H1 (cell line): ENCODE results near the gene CACNG6. TPM values are rescaled to one million over a fixed set of nuclear protein-coding genes. Genes with fewer than 3 reads are reported as not detected.

Experiments used
- ASH2L ChIP-seq: fragments of 200-600, 300-600 bp; sonication (generic); IDR thresholded peaks from one replicate; pipeline ENCODE4 v1.7.1; 2017; ENCODE audit warnings: low read length
- ATF2 ChIP-seq: IDR thresholded peaks from 2 replicates; pipeline ENCODE4 v1.6.1; 2012; ENCODE audit warnings: low read length, inconsistent platforms
- ATF3 ChIP-seq: IDR thresholded peaks from 2 replicates; pipeline ENCODE4 v1.6.1; 2011; ENCODE audit warnings: low read depth, mild to moderate bottlenecking, low read length; ENCODE audit not compliant: insufficient read depth
- CHD7 ChIP-seq: fragments of 300-600 bp; sonication (generic); IDR thresholded peaks from 2 replicates; pipeline ENCODE4 v1.7.1; 2012; ENCODE audit warnings: low read length, moderate library complexity, mild to moderate bottlenecking, inconsistent platforms; ENCODE audit not compliant: insufficient replicate concordance
- EP300 ChIP-seq, 2 experiments: IDR thresholded peaks; 1 replicate in 1 of 2; 2 replicates in 1 of 2; pipeline ENCODE4 v1.6.1; 2011 to 2012; ENCODE audit warnings: low read depth in 2 of 2, low read length in 2 of 2, mild to moderate bottlenecking in 2 of 2, borderline replicate concordance in 1 of 2, inconsistent platforms in 1 of 2, moderate library complexity in 1 of 2
- polyA plus RNA-seq, 7 experiments: library from polyadenylated mRNA; depleted of rRNA in 3 of 7; stranded (reverse) in 5 of 7; unstranded in 2 of 7; fragments of >200 nt in 5 of 7; fragments of 200-250 nt in 2 of 7; gene quantifications; 1 replicate in 5 of 7; 2 replicates in 1 of 7; 4 replicates in 1 of 7; pipeline versions ENCODE4 v1.2.1 to v1.2.3, GENCODE V29; 2011 to 2013; ENCODE audit warnings: missing spikeins in 2 of 7, mixed read lengths in 2 of 7
- total RNA-seq: library from RNA; stranded (reverse); fragmentation: NEBNext Ultra II Directional; extraction: Animal tissue kit (Norgen Biotek cat#: 25700); gene quantifications from 2 replicates; pipeline ENCODE4 v1.2.1, GENCODE V29; 2021

The CACNG6 gene
- total and polyA plus RNA-seq, 2 of the 8 experiments (the other 6 are each of a cell fraction or from before 2014, with no cell fraction given) = 1.2 to 1.6 TPM

GRCh38 chr19:54011507-54012211, 20.2 kb downstream of the CACNG6 start (continued):
- no peak for TF ChIP-seq CHD7
- no peak for TF ChIP-seq EP300 (IDR thresholded peaks at IDR 0.05; ENCODE audit: borderline replicate concordance in 1 of 2, low read depth in 2 of 2, low read length in 2 of 2)
- TF ChIP-seq ASH2L = no peak
- no peak for TF ChIP-seq ATF2
- TF ChIP-seq ATF3 = no peak
